ENCODE measurements around the gene MSI2.

Gene MSI2

GRCh38 chr17:57665128-57665527 lies 408.8 kb downstream of the MSI2 start:
- TF ChIP-seq, protein P1, sequence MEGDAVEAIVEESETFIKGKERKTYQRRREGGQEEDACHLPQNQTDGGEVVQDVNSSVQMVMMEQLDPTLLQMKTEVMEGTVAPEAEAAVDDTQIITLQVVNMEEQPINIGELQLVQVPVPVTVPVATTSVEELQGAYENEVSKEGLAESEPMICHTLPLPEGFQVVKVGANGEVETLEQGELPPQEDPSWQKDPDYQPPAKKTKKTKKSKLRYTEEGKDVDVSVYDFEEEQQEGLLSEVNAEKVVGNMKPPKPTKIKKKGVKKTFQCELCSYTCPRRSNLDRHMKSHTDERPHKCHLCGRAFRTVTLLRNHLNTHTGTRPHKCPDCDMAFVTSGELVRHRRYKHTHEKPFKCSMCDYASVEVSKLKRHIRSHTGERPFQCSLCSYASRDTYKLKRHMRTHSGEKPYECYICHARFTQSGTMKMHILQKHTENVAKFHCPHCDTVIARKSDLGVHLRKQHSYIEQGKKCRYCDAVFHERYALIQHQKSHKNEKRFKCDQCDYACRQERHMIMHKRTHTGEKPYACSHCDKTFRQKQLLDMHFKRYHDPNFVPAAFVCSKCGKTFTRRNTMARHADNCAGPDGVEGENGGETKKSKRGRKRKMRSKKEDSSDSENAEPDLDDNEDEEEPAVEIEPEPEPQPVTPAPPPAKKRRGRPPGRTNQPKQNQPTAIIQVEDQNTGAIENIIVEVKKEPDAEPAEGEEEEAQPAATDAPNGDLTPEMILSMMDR (conservative IDR thresholded peaks at IDR 0.05): no peak
- H3K27ac ChIP-seq: no peak overlapping the region; the same call in 1 of the 2 replicates

DNA sequence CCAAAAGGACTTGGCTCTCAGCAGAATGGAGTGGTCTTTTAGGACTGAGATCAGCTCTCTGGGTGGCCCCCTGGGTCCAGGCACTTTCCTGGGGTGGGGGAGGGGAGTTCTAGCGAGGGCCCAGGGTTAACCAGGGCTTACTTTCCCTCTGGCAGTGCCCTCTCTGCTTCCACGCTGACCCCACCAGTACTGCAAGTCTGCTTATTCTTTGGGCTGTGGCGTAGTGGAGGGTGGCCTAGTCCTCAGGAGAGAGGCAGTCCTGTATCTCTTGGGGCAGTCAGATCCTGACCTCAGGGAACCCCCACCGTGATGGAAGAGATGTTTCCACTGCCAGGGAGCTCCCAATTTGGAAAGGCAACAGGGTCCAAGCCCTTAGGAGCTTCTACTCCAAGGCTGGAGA lies 409.4 kb downstream of the MSI2 start:
- H3K27ac ChIP-seq: no peak overlapping the region

GRCh38 chr17:57666201-57666870 lies 410.0 kb downstream of the MSI2 start:
- TF ChIP-seq, protein P1 (conservative IDR thresholded peaks at IDR 0.05): no peak
- no peak overlapping the region for H3K27ac ChIP-seq

More for the DNA sequence above, 409.4 kb downstream of the MSI2 start:
- TF ChIP-seq, protein P1 (conservative IDR thresholded peaks at IDR 0.05): no peak

DNA sequence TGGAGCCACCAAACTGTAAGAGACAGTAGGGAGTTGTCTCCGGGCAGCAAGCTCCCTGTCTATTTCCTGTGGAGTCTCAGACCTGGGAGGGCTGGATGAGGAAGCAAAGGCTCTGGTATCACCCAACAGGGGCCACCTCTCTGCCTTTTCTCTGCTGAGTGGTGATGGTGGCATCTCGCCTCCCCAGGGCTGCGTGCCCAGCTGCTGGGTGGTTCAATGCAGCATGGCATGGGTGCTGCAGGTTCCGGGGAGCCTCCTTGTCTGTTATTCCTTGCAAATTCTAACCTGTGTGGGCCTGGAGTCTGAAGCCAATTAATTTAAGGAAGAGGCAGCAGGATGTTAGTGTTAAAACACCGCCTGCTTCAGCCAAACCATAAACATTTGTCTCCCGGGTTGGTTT lies 410.6 kb downstream of the MSI2 start:
- no peak overlapping the region for H3K27ac ChIP-seq
- TF ChIP-seq, protein P1 (conservative IDR thresholded peaks at IDR 0.05): no peak

- TF ChIP-seq, protein P1 (conservative IDR thresholded peaks at IDR 0.05): no peak
- H3K27ac ChIP-seq: no peak overlapping the region
These were observed 411.2 kb downstream of the MSI2 start for GRCh38 chr17:57667461-57667923.

DNA sequence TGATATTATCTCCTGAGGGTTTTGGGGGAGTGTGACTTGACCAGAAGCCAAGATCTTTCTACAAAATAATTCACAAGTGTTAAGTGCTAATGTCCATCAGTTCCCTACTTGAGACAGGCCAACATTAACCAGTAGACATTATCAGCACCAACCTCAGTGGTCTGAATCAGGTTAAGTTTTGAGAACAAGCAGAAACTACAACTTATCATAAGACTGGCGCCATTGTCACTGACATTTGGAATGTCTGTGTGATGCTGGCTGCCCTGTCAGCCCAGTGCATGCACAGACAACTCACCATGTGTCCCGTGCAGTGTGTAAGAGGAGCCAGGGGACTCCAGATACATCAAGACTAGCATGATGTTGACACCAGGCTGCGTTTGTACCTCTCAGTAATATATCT lies 412.0 kb downstream of the MSI2 start:
- no peak overlapping the region for H3K27ac ChIP-seq
- TF ChIP-seq, protein P1 (conservative IDR thresholded peaks at IDR 0.05): no peak

DNA sequence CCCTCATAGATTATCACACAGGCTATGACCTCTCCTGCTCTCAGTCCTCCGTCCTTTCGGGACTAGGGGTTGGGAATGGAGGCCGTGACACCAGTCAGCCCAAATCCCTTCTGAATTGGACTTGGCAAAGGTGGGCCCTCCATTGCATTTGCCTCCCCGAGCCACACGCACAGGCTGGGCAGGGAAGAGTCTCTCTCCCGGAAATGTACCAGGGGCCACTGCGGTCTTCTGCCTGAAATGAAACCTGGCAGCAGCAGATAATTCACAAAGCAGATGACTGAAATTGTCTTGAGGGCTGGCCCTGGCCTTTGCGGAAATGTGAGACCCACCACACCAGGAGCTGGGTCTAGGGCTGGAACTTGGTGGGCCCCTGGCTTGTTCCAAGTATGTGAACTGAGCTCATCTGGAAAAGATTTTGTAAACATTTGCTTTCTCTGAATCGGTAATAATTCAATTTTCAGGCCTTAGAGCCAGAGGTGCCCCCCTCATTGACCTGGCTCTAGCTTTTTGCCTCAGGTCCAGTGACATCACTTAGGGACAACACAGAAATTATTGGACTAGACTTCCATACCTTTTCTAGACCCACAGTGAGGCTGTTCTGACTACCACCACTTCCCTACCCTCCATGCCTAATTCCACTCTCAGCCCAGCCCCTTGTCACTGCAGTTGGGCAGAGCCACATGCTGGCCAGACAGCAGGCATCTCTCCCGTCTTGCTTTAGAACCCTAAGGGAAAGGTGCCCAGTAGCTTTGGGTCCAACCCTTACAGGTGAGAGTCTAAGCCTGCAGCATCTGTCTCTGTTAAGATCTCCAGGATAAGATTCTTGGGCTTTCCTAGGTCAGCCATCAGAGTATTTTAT lies 413.6 kb downstream of the MSI2 start:
- TF ChIP-seq, protein P1 (conservative IDR thresholded peaks at IDR 0.05): no peak
- no peak overlapping the region for H3K27ac ChIP-seq

All from VCaP (cell line).